ENCODE measurements around the gene PHF20. TPM values are rescaled to one million over a fixed set of nuclear protein-coding genes. Genes with fewer than 3 reads are reported as not detected.
"Not testable (repeated sequence)": the region's sequence is repeated elsewhere in the genome, so short reads cannot be mapped to it uniquely, and the experiment has no call there.

The PHF20 gene
- total and polyA plus RNA-seq, 2 donors (not counting 3 experiments of a cell fraction or from before 2014, with no cell fraction given) = 25.0 to 45.8 TPM

GRCh38 chr20:35996492-35996891 lies 224.7 kb downstream of the PHF20 start:
- H3K36me3 ChIP-seq (ENCODE audit: control insufficient read depth in 2 of 2, extremely low read depth in 1 of 2, insufficient read depth in 2 of 2, low read length in 2 of 2); H3K9ac ChIP-seq (replicated peaks; ENCODE audit: extremely low read depth, insufficient read depth, low read length); H3K9me3 ChIP-seq (replicated peaks; ENCODE audit: control insufficient read depth, insufficient read depth, low read length); H3K4me1 ChIP-seq (ENCODE audit: control insufficient read depth, extremely low read depth, insufficient read depth, low read length); H3K27me3 ChIP-seq (ENCODE audit: control insufficient read depth in 2 of 2, insufficient read depth in 2 of 2, low read length in 2 of 2); H3K4me3 ChIP-seq (replicated peaks in 1 of 3; ENCODE audit: insufficient read depth in 1 of 3, low read depth in 1 of 3, low read length in 3 of 3); H3K27ac ChIP-seq (ENCODE audit: insufficient read depth, low read depth, low read length); H4K20me1 ChIP-seq (replicated peaks; ENCODE audit: control insufficient read depth, extremely low read depth, insufficient read depth, low read length); H3K9me1 ChIP-seq (replicated peaks; ENCODE audit: control insufficient read depth, extremely low read depth, insufficient read depth, low read length); H3K4me2 ChIP-seq (ENCODE audit: insufficient read depth, low read length); FAIRE-seq; POLR2A ChIA-PET; DNase-seq (ENCODE audit: low read depth, low spot score); dilution Hi-C loops (cut with MboI; ENCODE audit: extremely low pct_ligation_motif_present, low sequenced_read_pairs); BruUV-seq (replicated peaks); H3K79me2 ChIP-seq (ENCODE audit: control insufficient read depth, insufficient read depth, low read length); H2AFZ ChIP-seq (ENCODE audit: low read depth, low read length): not testable (repeated sequence)
- intact Hi-C loops (cut with micrococcal nuclease) = loop anchor here (5.0 kb wide), 1 partner anchor 96 kb away; no protein-coding TSS in a partner anchor
- CTCF ChIA-PET = interaction anchor here (1.1 to 15.4 kb wide), 7 partner anchors 12 to 203 kb away, joined by 3 to 1267 read pairs (median 4); no protein-coding TSS in a partner anchor

Small RNA genes within 50 kb of the gene (small RNA-seq; reads per million reads assigned to genes)
- gene COX7BP2 (ENCODE audit: insufficient read depth, insufficient read length, low read depth, low replicate concordance) (not detected), gene HIGD1AP16 (ENCODE audit: insufficient read depth, insufficient read length, low read depth, low replicate concordance) (not detected), gene RF00019 (ENCODE audit: insufficient read depth, insufficient read length, low read depth, low replicate concordance) (not detected), gene RF00026 (ENCODE audit: insufficient read depth, insufficient read length, low read depth, low replicate concordance) (not detected), gene RNU4-40P (ENCODE audit: insufficient read depth, insufficient read length, low read depth, low replicate concordance) (not detected), gene RNU6-937P (ENCODE audit: insufficient read depth, insufficient read length, low read depth, low replicate concordance) (not detected)

Other genes with a start within 250 kb of the PHF20 start
- not detected in 2 replicates for gene C20orf173, start 242.4 kb upstream of the PHF20 start, total RNA-seq
- gene C20orf173, start 242.4 kb upstream of the PHF20 start, polyA plus RNA-seq = not detected in 2 replicates
- gene ERGIC3, start 229.9 kb upstream of the PHF20 start, total RNA-seq = 202 and 203 TPM in 2 replicates
- 419 and 481 TPM in 2 replicates for gene ERGIC3, start 229.9 kb upstream of the PHF20 start, polyA plus RNA-seq
- gene SPAG4, start 156.2 kb upstream of the PHF20 start, total RNA-seq = 3.7 and 7.2 TPM in 2 replicates
- gene SPAG4, start 156.2 kb upstream of the PHF20 start, polyA plus RNA-seq = 9.5 and 12.3 TPM in 2 replicates
- gene CPNE1, start 107.1 kb upstream of the PHF20 start, total RNA-seq = 239 and 244 TPM in 2 replicates
- gene CPNE1, start 107.1 kb upstream of the PHF20 start, polyA plus RNA-seq = 316 and 368 TPM in 2 replicates
- 98.0 and 105 TPM in 2 replicates for gene RBM12, start 107.1 kb upstream of the PHF20 start, total RNA-seq
- gene RBM12, start 107.1 kb upstream of the PHF20 start, polyA plus RNA-seq = 120 and 121 TPM in 2 replicates
- 24.0 and 25.1 TPM in 2 replicates for gene NFS1, start 72.7 kb upstream of the PHF20 start, total RNA-seq
- 28.4 and 36.5 TPM in 2 replicates for gene NFS1, start 72.7 kb upstream of the PHF20 start, polyA plus RNA-seq
- 169 and 174 TPM in 2 replicates for gene ROMO1, start 72.6 kb upstream of the PHF20 start, total RNA-seq
- gene ROMO1, start 72.6 kb upstream of the PHF20 start, polyA plus RNA-seq = 845 and 1,099 TPM in 2 replicates
- 291 and 309 TPM in 2 replicates for gene RBM39, start 29.8 kb upstream of the PHF20 start, total RNA-seq
- gene RBM39, start 29.8 kb upstream of the PHF20 start, polyA plus RNA-seq = 76.2 and 106 TPM in 2 replicates
- gene SCAND1, start 182.5 kb downstream of the PHF20 start, total RNA-seq = 83.1 and 83.5 TPM in 2 replicates
- 85.7 and 139 TPM in 2 replicates for gene SCAND1, start 182.5 kb downstream of the PHF20 start, polyA plus RNA-seq
- gene CNBD2, start 196.6 kb downstream of the PHF20 start, total RNA-seq = 4.9 and 5.3 TPM in 2 replicates
- 4.8 and 7.5 TPM in 2 replicates for gene CNBD2, start 196.6 kb downstream of the PHF20 start, polyA plus RNA-seq